Measurements from ENCODE around the gene B4GALT4.
"Not testable (repeated sequence)": the region's sequence is repeated elsewhere in the genome, so short reads cannot be mapped to it uniquely, and the experiment has no call there.

- not testable (repeated sequence) for TF ChIP-seq CTCF (IDR thresholded peaks at IDR 0.05); MAX (IDR thresholded peaks at IDR 0.05; ENCODE audit: low read depth); EZH2phosphoT487 (IDR thresholded peaks at IDR 0.05; ENCODE audit: borderline replicate concordance, low read depth); POLR2AphosphoS5 (IDR thresholded peaks at IDR 0.05; ENCODE audit: low read depth, low read length); RCOR1 (IDR thresholded peaks at IDR 0.05; ENCODE audit: low read length); GATA2 (CRISPR knock-in tag; IDR thresholded peaks at IDR 0.05); SIN3A (IDR thresholded peaks at IDR 0.05; ENCODE audit: borderline replicate concordance, low read depth, low read length); MXI1 (IDR thresholded peaks at IDR 0.05; ENCODE audit: low read depth, low read length); REST (IDR thresholded peaks at IDR 0.05; ENCODE audit: low read depth, low read length); YY1 (IDR thresholded peaks at IDR 0.05; ENCODE audit: low read depth); RAD21 (IDR thresholded peaks at IDR 0.05; ENCODE audit: low read length)
These were observed 1.8 kb upstream of the B4GALT4 start for GRCh38 chr3:119242387-119243057.
